Amniotic epithelial cell (primary cell): ENCODE data around the gene CACNA1C.
A peak's percentile ranks its signal among the peaks of the same experiment; 100 is the strongest.
"Not testable (repeated sequence)": the region's sequence is repeated elsewhere in the genome, so short reads cannot be mapped to it uniquely, and the experiment has no call there.

Experiments
- DNase-seq: peaks from one replicate; pipeline ENCODE4 v3.0.0-alpha.2; 2010; ENCODE audit warnings: low read depth

The CACNA1C gene

DNA sequence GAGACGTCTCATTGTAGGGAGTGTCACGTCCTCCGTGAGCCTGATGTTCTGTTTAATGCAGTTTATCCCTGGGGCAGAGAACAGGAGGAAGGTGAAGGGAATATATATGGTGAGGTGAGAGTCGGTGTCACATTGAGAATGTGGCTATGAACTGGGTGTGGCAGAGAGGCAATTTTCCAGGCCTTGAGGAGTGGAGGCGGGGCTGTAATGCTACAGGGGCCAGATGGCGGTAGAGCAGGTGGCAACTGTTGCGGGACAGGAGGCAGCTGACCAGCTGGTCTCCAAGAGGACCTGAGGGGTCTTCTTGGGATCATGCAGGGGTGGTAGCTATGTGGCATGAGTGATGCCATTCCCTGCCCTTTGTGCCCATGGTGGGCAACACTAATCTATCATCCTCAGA, 59.6 kb downstream of the CACNA1C start:
- no peak for DNase-seq

GRCh38 chr12:2113119-2113912, 60.5 kb downstream of the CACNA1C start:
- no peak for DNase-seq

GRCh38 chr12:2114071-2114470, 61.3 kb downstream of the CACNA1C start:
- DNase-seq = no peak

DNA sequence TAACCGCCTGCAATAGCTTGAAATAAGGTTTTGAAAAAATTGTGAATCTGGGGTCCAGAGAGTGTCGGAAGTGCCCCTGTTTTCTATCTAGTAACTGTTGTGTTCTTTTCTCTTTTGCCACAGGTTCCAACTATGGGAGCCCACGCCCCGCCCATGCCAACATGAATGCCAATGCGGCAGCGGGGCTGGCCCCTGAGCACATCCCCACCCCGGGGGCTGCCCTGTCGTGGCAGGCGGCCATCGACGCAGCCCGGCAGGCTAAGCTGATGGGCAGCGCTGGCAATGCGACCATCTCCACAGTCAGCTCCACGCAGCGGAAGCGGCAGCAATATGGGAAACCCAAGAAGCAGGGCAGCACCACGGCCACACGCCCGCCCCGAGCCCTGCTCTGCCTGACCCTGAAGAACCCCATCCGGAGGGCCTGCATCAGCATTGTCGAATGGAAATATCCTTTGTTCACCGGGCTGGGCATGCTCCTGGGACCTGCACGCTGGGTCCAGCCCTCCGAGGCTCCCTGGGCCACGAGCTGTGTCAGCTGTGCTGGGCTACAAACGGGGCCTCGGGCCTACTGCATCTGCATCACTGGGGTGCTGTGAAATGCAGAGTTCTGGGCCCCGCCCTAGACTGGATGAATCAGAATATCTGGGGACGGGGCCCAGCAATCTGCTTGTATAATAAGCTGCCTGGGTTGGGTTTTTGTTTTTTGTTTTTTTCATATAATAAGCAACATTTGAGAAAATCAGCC, 62.5 kb downstream of the CACNA1C start:
- DNase-seq = no peak

GRCh38 chr12:2117541-2117940, 64.8 kb downstream of the CACNA1C start:
- no peak for DNase-seq

DNA sequence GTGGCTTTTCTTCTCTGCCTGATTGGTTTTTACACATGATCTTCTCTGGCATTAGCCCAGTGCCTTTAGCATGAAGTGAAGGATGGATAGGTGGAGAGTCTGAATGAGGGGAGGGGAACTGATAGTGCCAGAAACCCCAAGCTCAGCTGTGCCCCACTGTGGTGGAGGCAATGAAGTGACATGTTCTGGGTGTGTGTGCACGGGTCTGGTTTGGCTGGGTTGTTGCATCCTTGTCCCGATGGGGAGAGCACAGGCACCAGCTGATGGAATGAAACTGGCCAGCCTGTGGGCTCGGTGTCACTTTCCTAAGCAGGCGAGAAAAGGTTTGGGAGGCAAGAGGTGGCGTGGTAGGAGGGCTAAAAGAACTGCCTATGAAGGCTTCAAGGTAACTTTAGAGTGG, 65.3 kb downstream of the CACNA1C start:
- DNase-seq = no peak

DNA sequence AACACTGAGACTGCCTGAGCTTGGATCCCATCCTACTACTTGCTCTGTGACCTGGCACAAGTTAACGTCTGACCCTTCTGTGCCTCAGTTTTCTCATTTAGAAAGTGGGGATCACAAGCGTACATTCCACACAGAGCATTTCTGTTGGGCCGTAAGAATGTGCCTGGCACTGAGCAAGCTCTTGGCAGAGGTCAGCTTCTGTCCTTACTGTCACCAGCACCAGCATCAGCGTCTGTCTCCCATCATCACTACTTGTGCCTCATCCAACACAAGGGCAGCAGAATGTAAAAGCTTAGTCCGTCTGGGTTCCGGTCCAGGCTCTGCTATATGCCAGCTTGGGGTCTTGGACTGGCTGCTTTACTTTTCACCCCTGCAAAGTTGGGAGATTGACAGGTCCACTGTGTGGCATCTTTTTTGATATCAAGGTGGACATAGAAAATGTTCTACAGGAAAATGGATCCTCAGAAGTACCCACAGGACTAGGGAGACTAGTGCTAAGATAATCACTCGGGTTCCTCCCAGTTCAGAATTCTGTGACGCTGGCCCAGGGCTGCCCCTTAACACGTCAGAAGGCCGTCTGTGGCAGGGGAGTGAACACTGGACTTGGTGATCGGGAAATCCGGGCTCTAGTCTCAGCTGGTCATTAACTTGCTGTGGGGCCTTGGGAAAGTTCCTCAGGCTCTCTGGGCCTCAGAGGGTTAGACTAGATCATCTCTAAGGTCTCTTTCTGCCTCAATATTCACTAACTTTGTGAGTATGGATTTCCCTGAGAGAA, 65.9 kb downstream of the CACNA1C start:
- no peak for DNase-seq

DNA sequence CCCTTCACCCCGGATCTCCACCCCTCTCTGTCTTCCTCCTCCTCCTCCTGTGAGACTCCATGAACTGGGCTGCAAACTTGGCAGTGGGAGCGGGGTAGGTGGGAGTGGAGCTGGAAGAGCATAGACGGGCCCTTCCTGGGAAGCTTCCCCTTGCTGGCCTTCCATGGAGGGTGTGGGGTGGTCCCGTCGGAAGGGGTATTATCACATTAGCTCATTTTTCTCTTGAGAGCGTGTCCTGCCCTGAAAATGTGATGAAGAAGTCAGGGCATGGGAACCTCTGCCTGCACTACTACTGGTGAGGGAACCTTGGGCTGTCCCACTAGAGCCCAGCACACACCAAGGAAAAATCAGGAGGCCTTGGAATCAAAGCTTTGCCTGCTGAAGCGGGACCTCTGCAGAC, 66.5 kb downstream of the CACNA1C start:
- DNase-seq = no peak

DNA sequence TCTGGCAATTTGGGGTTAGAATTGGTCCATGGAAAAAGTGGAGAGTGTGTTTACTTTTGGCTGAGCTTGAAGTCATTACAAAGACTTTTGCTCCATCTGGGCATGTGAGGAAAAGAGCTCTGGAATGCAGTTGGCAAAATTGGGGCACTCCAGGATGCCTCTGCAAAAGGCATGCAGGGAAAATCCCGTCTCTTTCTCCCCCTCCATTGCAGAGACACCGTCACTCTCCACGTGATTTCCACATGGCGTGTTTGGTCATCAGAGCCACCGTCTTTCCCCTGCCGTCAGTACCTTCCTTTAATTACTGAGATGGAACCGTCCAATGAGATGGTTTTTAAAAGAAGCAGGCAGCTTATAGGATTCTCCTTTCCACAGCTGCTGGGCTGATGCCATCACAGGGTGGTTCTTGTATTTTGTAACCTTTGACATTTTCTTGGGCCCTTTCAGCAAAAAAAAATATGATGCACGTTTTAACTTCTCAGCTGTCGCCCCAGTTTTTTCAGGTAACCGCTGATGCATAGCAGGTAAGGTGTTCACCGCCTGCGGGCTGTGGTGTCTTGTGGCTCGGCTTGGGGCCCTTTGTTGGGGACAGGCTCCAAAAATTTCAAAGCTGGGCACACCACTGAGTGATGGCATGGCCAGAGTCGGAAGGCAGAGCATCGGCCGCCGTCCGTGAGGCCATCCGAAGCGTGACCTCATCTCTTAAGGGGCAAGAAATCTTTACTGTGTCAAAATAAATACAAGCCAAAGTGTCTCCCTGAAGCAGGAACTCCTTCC, 68.4 kb downstream of the CACNA1C start:
- DNase-seq = no peak

- no peak for DNase-seq
These were observed 71.8 kb downstream of the CACNA1C start for GRCh38 chr12:2124466-2125023.

GRCh38 chr12:2125651-2126522, 73.1 kb downstream of the CACNA1C start:
- DNase-seq = no peak

GRCh38 chr12:2126676-2127406, 74.1 kb downstream of the CACNA1C start:
- DNase-seq = no peak

- peak; percentile 60 for DNase-seq
These were observed 76.3 kb downstream of the CACNA1C start for GRCh38 chr12:2129076-2129475.

- not testable (repeated sequence) for DNase-seq
These were observed 83.1 kb downstream of the CACNA1C start for GRCh38 chr12:2135661-2136418.

GRCh38 chr12:2136901-2137300, 84.1 kb downstream of the CACNA1C start:
- DNase-seq = no peak

DNA sequence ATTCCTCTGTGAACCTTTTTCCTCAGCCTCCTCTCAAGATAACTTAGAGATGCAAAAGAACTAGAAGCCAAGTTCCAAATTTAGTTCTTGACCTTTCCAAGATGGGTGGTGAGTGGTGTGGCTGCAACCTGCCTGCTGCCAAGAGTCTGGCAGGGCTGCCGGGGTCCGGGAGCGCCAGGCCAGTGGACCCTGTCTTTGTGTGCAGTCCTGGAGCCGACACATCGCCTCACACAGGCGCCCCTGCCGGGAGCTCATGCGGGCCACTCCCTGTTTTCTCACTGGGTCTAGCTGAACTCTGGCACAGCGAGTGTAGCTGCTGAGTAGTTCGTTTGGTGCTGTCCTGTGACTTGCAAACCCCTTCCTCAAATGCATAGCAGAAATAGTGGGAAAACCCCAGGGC, 84.9 kb downstream of the CACNA1C start:
- no peak for DNase-seq

- no peak for DNase-seq
These were observed 85.5 kb downstream of the CACNA1C start for GRCh38 chr12:2138294-2138693.

DNA sequence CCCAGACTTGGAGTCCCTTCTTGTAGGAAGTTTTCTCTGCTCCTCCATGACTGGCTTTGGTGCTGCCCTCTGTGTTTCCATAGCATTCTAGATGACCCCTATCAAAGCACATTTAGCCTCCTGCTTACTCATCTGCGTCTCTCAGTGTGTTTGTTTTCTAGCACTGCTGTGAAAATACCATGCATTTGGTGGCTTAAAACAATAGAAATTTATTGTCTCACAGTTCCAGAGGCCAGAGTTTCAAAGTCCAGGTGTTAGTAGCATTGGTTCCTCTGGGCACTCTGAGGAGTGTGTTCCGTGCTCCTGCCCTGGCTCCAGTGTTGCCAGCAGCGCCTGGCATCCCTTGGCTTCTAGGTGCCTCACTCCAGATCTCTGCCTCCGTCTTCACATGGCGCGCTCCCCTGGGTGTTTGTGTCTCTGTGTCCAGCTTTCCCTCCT, 86.1 kb downstream of the CACNA1C start:
- DNase-seq = no peak

DNA sequence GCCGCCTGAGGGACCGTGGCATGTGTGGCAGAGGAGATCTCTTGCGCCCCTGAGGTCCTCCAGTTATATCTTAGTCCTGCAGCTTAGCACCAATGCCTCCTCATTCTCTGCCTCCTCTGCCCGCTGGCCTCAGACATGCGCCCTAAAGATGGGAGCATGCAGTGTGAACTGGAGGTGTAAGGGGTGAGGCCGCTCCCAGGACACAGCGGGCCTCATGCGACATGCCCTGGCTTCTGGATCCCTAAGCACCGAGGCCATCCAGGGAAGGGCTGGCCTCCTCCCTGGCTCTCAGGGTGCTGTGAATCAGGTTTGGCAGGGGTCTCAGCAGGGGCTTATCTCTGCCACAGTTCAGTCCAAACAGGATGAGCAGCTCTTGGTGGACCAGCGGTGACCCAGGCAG, 86.9 kb downstream of the CACNA1C start:
- no peak for DNase-seq
